NCI-H2081 (cell line): ENCODE results near the gene WDR47.

Experiments
- DNase-seq, 2 experiments: peaks; one replicate each; lab custom pipeline; 2025; lab: John Stamatoyannopoulos, UW

The WDR47 gene

DNA sequence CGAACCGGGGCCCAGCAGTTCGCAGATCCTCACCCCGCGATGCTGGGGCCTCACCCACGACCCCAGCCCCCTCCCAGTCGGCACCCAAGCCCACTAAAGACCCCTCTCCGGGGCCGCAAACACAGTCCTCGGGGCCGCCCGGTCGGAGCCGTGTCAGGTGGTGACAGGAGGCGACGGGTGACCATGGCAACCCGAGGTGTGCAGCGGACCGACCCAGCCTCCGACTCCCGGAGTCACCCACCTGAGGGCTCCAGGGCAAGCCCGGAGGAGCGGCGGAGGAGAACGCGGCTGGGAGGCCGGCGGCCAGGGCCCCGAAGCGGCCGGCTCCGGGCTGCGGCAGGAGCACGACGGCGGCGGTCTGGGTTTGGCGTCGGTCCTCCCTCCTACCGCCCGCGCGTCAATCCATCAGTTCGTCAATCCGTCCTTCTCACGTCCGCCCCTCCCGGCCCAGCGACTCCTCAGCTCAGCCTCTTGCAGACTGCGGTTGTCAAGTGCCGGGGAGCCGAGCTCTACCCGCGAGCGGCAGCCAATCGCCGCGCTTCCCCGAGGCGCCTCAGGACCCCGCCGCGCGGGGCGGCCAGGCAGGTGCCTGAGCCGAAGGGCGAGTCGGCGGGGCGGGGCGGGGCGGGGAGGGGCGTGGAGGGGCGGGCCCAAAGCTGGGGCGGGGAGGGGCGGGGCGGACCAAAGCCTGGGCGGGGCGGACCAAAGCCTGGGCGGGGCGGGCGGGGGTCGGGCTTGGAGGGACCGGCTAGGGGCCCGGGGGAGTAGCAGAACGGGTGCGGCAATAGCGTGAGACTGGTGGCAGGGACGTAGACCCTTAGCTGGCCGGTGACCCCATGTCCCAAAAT, at the start of gene WDR47:
Gene WDR47, minus strand, starts transcription at position 482 of the 848 bp plus-strand sequence. CDS start 18,590 bp downstream, outside the sequence.
- peak; percentile 87 to 92 for DNase-seq

DNA sequence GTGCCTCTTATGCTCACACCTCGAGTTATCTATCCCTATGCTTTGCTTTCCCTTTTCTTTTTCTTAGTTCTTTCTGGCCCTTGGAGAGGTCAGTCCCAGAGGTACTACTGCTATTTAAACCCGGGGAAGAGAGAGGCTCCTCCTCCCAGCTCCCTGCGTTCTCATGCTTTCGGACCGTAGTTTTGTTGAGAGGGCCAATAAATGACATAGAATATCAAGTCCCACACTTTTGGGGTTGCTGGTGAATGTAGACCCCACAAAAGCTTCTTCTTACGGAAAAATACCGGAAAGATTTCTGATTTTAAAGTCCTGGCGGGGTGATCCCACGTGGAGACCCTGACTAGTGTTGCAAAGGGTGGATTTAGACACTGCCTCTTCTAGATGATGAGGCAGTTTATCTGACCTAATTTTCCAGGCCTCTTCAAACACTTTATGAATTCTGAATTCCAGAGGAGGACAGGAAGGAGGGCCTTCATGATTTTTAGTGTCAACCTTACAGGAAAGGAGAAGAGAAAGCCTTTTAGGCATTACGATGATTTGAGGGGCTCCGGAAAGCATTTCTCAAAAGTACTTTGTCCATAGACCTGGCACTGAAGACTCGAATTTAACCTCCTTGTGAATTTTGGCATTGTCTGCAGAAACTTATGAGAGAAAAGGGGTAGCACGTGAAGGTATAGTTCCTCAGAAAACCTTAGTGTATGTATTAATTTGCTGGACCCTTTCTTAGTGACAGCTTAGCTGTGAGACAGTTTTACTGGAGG, 49.4 kb upstream of the WDR47 start:
- DNase-seq, result no peak

DNA sequence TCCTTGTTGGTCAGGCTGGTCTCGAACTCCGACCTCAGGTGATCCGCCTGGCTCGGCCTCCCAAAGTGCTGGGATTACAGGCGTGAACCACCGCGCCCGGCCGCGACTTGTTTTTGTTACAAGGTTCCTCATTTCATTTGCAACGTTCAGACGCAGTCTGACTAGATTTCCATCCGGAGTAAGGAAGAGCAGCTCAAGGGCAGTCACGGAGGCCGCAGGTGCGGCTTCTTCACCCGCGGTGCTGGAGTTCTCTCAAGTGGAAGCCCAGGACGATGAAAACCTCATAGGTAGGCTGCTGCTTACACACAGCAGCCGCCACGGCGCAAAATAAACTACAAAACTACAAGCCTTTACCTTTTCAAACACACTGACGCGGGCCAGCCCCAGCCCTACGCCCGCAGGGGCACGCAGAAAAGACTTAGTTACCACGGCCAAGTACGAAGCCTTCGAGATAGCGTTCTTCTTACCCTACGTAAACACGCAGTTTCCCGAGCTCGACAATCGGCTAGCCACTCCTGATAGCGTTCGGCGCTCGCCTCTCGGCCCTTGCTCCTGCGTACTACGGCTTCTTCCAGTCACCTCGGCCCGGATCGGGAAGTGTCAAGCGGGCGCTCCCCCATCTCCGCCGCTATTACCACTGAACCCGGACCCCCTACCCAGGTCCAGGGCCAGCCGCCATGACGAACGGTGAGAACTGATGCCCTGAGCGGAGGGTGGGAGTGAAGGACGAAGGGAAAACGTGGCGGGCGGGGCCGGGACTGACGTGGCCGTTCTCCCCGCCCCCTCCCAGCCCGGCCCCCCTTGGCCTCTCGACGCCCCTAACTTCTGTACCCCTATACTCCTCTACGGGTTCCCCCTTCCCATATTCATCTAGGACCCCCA, 48.5 kb upstream of the WDR47 start, which contains the start of gene TMEM167B:
Gene TMEM167B, plus strand, starts transcription at position 569 of the 882 bp plus-strand sequence. Its CDS starts 109 bp downstream, at position 678.
- peak; percentile 82 to 90 for DNase-seq

DNA sequence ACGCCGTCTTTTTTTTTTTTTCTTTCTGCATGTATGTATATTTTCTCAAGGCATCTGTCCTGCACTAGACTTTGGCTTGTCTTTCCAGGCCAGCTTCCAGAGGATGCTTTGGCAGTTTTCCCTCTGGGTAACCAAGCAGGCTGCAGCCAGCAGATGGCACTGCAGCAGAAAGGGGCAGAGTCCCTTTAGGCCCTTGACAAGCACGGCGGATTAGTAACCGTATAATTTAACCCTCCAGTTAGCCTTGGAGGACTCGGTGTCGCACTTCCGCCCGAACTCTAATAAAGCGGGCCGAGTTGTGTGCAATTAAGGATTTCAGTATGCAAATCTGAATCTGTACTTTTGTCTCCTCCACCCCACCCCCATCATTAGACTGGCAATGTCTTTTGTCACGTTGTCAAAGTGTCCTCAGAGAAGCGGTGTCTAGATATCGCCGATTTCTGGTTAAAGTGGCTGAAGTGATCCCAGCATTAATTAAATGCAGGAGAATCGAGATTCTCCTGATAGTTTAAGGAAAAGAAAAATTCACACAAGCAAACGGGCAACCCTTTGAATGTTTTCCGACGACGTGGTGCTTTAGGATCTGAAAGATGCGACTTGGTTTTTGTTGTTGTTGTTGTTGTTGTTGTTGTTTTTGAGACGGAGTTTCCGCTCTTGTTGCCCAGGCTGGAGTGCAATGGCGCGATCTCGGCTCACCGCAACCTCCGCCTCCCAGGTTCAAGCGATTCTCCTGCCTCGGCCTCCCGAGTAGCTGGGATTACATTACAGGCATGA, 47.5 kb upstream of the WDR47 start:
- DNase-seq, result peak; percentile 61 to 83

DNA sequence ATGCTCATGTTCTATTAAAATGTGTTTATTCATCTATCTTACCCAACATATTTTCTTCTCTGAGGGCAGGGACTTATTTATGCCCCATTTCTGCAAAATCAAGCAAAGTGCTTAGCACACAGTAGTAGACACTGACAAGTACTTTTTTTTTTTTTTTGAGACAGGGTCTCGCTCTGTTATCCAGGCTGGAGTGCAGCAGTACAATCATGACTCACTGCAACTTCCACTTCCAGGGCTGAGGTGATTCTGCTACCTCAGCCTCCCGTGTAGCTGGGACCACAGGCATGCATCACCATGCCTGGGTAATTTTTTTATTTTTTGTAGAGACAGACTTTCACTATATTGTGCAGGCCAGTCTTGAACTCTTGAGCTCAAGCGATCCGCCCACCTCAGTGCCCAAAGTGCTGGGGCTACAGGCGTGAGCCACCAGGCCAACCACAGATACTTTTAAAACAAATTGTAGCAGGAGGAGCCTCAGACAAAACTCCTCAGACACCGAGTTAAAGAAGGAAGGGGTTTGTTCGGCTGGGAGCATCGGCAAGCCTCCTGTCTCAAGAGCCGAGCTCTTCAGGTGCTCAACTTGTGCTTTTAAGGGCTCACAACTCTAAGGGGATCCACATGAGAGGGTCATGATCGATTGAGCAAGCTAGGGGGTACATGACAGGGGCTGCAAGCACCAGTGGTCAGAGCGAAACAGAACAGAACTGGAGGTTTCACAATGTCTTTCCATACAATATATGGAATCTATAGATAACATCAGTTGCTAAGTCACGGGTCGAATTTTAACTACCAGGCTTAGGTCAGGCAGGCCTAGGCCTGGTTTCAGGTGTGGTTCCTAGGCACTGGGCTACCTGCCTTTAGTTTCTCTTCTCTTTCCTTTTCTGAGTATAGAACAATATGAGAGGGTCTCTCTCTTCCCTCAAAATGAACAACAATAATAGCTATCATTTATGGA, 42.9 kb upstream of the WDR47 start:
- DNase-seq, result no peak

DNA sequence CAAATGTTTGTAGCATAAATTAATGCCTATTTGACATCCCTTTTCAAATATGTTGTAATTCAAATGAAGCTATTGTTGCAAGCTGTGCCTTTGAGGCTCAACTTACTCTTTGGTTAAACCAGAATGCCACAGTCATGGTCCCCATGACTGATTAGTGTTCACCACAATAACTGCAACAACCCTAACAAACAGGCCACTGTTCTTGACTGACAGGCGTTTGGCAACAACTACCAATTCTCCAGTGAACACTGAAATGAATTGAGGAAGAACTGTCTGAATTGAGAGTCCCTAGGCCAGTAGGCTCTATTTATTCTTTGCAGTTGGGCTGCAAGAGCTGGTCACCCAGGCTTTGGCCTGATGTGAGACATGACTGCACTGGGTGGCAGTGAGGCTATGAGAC, 42.0 kb upstream of the WDR47 start:
- no peak for DNase-seq

DNA sequence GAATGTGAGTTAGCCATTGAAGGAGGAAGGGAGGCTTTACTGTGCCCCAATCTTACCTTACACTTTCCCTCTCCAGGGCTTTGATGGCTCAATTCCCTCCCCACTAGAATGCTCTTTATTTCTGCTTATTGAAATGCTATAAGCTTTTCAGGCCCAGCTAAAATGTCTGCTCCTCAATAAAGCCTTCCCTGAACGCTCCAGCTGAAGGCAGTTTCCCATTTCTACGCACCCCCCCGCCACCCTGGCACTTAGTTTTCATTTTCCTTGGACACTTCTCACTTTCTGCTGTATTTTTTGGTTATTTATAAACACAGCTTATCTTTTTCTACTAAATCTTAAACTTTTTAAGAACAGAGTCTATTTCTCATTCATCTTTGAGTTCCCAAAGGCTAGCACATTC, 41.6 kb upstream of the WDR47 start:
- no peak for DNase-seq

DNA sequence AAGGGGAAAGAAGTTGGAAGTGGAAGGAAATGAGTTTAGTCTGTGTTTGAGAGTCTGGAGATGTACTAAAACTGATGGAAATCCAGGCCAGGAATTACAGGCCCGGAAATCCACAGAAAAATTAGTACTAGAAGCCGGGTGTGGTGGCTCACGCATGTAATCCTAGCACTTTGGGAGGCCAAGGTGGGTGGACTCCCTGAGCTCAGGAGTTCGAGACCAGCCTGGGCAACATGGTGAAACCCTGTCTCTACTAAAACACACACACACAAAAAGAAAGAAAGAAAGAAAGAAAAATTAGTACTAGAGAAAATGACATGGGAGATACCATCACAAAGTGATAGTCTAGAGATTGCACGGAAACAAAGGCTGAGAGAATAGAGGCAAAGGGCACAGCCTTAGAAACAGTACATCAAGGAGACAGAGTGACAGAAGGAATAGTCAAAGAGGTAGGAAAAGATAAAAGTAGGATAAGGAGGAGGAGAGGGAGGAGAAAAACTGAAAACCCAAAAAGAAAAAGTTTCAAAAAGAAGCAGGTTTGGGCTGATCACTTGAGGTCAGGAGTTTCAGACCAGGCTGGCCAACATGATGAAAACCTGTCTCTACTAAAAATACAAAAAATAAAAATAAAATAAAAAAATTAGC, 38.7 kb upstream of the WDR47 start:
- no peak for DNase-seq

DNA sequence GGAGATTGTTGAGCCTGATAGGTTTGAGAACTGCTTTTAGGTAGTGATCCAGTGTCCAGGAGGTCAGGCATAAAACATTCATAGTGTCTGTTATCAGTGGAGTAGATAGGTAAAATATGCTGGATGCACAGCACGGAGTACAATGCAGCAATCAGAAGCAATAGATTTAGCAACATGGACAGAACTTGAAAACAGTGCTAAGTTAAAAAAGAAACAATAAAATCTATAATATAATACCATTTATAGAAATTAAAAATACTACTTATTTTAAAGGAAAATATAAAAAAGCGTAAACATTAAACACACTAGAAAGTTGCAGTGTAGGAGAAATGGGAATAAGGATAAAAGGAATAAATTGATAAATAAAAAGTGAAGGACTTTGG, 37.3 kb upstream of the WDR47 start:
- DNase-seq, result no peak

DNA sequence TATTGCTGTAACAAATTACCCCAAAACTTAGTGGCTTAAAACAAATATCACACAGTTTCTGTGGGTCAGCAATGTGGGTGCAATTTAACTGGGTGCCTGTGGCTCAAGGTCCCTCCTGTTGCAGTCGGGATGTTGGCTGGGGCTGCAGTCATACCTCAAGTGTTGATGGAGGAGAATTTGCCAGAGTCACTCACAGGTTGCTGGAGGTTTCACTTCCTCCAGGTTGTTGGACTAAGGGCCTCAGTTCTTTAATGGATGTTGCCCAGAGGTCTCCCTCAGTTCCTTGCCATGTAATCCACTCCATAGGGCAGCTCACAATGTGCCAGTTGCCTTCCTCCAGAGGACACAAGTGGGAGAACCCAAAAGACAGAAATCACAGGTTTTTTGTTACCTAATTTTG, 36.4 kb upstream of the WDR47 start:
- DNase-seq, result no peak

DNA sequence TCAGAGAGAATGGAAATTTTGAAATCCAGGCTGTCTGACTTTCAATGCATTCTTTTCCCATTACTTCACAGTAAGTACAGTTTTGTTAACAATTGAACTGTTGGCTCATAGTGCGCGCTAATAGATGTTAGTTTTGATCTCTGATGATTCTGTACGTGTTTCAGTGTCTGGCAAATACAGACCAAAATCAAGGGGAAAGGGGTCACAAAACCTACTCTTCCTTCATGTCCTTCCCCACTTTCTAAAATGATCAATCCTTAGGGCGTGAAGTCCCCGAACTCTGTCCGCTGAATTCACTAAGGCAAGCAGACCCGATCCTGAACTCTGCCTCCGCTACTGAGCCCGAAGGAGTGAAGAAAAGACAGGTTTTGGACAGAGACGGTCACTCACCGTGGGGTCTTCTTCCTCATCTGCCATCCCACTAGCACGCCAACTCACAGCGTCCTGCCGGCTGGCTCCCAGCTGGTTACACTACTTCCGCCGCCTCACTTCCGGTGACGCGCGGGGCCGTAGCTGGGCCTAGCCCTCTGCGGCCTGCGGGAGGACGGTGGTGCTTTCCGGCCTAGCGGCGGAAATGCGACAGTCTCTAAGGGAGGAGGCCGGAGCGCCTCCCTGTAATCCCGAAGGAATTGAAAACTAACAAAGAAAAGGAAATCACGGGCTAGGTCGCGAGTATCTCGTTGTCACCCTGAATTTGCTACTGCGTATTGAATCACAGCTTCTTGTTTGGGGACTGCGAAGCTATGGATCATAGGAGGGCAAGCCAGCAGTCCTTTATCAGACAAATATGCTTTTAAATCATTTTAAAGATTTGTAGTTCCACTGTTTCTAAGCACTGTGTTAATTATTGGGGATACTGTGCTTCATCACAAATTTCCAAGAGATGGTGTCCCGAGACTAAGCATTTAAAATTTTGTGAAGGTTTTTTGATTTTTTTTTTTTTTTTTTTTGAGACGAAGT, 33.9 kb upstream of the WDR47 start, which contains the start of gene TAF13:
Gene TAF13, minus strand, starts transcription at position 473 of the 960 bp plus-strand sequence. Its CDS starts 56 bp downstream, at position 417.
- peak; percentile 87 to 91 for DNase-seq

DNA sequence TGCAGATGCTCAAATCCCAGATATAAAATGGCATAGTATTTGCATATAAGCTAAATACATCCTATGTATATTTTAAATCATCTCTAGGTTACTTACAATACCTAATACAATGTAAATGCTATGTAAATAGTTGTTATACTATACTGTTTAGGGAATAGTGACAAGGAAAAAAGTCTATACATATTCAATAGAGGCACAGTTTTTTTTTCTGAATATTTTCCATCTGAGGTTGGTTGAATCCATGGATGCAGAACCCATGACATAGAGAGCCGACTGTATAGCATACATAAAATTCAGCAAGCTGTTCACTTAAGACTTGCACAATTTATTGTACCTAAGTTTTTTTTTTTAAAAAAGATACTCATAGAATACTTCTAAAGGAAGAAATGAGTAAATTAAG, 27.4 kb upstream of the WDR47 start:
- no peak for DNase-seq

DNA sequence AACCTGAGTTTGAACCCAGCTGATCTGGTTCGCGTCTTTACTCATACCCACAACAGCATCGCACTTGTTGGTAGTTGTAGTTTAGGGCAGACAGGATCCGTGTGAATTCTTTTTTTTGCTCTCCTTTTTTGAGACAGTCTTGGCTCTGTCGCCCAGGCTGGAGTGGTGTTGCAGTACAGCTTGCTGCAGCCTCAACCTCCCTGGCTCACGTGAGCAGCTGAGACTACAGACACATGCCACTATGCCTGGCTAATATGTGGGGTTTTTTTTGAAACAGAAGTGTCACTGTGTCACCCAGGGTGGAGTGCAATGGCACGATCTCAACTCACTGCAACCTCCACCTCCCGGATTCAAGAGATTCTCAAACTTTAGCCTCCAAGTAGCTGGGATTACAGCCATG, 26.0 kb upstream of the WDR47 start:
- no peak for DNase-seq

DNA sequence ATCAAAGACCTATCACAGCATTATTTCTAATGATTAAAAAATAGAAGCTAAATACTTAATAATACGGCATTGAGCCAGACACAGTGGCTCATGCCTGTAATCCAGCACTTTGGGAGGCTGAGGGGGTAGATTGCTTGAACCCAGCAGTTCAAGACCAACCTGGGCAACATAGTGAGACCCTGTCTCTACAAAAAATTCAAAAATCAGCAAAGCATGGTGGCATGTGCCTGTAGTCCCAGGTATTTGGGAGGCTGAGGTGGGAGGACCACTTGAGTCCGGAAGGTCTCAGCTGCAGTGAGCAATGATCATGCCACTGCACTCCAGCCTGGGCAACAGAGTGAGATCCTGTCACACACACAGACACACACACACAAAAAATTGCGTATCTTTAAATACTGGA, 23.2 kb upstream of the WDR47 start:
- DNase-seq, result no peak

DNA sequence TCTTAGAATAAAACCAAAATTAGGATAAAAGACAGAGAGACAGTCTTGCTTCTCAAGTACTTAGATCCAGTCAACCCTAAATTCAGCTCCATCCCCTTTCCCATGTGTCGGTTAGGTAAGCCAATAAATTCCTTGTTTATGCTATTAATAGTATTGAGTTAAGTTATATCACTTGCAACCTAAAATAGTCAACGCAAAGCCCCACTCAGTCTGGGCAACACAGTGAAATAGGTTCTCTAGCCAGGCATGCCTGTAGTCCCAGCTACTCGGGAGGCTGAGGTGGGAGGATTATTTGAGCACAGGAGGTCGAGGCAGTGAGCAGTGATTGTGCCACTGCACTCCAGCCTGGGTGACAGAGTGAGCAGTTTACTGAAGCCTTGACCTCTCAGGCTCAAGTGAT, 19.3 kb upstream of the WDR47 start:
- no peak for DNase-seq

DNA sequence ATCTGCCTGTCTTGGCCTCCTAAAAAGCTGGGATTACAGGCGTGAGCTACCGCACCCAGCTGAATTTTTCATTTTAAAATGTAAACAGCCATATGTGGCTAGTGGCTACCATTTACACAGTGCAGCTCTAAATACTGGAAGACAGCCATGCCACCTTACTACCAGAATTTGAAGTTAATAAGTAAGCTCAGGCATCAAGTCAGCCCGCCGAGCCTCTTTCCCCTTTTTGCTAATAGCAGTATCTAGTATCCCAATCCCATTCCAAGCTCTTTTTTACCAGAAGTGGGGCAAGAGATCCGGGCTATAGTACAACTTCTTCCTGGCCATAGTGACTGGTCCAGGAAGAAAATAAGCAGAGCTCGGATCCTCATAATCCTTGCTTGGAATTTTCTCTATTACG, 18.8 kb upstream of the WDR47 start:
- no peak for DNase-seq

DNA sequence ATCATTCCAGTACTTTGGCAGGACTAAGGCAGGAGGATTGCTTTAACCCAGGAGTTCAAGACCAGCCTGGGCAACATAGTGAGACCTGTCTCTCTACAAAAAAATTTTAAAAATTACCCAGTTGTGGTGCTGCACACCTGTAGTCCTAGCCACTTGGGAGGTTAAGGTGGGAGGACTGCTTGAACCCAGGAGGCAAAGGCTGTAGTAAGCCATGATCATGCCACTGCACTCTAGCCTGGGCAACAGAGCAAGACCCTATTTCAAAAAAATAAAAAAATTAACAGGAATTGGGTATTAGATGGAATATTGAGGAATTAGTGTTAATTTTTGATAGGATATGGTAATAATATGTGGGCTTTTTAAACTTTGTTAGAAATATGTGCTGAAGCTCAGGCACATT, 17.1 kb upstream of the WDR47 start:
- no peak for DNase-seq

DNA sequence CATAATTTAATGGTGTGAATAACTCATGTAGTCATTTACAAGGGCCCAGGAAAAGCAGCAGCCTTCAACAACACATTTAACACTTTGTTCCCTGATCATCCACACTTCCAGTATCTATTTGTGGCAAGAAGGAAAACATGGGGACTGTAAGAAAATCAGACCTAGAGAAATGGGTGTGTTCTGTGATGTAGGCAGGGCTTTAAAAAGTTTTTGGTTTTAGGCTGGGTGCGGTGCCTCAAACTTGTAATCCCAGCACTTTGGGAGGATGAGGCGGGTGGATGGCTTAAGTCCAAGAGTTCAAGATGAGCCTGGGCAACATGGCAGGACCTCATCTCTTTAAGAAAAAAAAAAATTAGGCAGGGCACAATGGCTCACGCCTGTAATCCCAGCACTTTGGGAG, 14.2 kb upstream of the WDR47 start:
- DNase-seq, result no peak
